Testis (tissue), 2 donors: ENCODE data around the gene CECR2.

Experiments
- CTCF ChIP-seq, 3 experiments: fragments of 450-650 bp in 2 of 3; fragments of 200-600 bp in 1 of 3; sonication (generic) in 1 of 3; IDR thresholded peaks; one replicate each; pipeline ENCODE4 v1.5.1; 2016 to 2019; ENCODE audit warnings: antibody characterized with exemption in 3 of 3, mild to moderate bottlenecking in 2 of 3, moderate library complexity in 1 of 3
- POLR2A ChIP-seq: fragments of 450-650 bp; IDR thresholded peaks from one replicate; pipeline ENCODE4 v1.6.1; 2017; ENCODE audit warnings: antibody characterized with exemption, mild to moderate bottlenecking, moderate library complexity

DNA sequence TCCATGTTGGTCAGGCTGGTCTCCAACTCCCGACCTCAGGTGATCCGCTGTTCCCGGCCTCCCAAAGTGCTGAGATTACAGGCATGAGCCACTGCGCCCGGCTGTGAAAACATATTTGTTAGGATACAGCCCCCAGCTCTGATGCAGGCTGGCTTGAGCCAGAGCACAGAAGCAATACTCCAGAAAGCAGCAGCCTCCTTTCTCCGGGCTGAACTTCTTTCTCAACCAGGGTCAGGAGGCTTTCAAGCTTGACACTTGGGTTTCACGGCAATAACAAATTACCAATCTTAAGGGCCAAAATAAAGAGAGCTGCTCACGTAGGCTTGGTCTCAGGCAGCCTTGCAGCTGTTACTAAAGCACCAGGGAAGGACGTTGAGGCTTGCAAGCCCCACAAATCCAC, 10.8 kb upstream of the CECR2 start:
- TF ChIP-seq CTCF (IDR thresholded peaks at IDR 0.05) (no peak), POLR2A (no peak)
